GM19455 (cell line): ENCODE data around the gene DCC.

Source experiments
- ATAC-seq: cut with Tn5 transposase; IDR thresholded peaks from one replicate; pipeline ENCODE4 v1.9.1; 2021; ENCODE audit not compliant: unreplicated experiment

The DCC gene

GRCh38 chr18:52678551-52678950 lies 338.6 kb downstream of the DCC start:
- no peak for ATAC-seq

GRCh38 chr18:52679354-52679753 lies 339.4 kb downstream of the DCC start:
- ATAC-seq: no peak

- no peak for ATAC-seq
These were observed 342.3 kb downstream of the DCC start for GRCh38 chr18:52682260-52682659.

- no peak for ATAC-seq
These were observed 345.3 kb downstream of the DCC start for GRCh38 chr18:52685316-52685715.

GRCh38 chr18:52691841-52692240 lies 351.8 kb downstream of the DCC start:
- ATAC-seq: no peak

- ATAC-seq: no peak
These were observed 354.8 kb downstream of the DCC start for GRCh38 chr18:52694804-52695203.

- ATAC-seq: no peak
These were observed 360.1 kb downstream of the DCC start for GRCh38 chr18:52700116-52700515.

GRCh38 chr18:52700816-52701215 lies 360.8 kb downstream of the DCC start:
- no peak for ATAC-seq

- ATAC-seq: no peak
These were observed 361.4 kb downstream of the DCC start for GRCh38 chr18:52701219-52701935.

GRCh38 chr18:52715421-52715820 lies 375.4 kb downstream of the DCC start:
- ATAC-seq: no peak

GRCh38 chr18:52715991-52716390 lies 376.0 kb downstream of the DCC start:
- no peak for ATAC-seq

- no peak for ATAC-seq
These were observed 377.0 kb downstream of the DCC start for GRCh38 chr18:52716973-52717372.

GRCh38 chr18:52722904-52723303 lies 382.9 kb downstream of the DCC start:
- ATAC-seq: no peak

GRCh38 chr18:52723550-52723970 lies 383.6 kb downstream of the DCC start:
- ATAC-seq: no peak

- no peak for ATAC-seq
These were observed 391.1 kb downstream of the DCC start for GRCh38 chr18:52730972-52731619.

GRCh38 chr18:52738946-52739345 lies 398.9 kb downstream of the DCC start:
- no peak for ATAC-seq

- ATAC-seq: no peak
These were observed 407.0 kb downstream of the DCC start for GRCh38 chr18:52746986-52747385.

- ATAC-seq: no peak
These were observed 407.9 kb downstream of the DCC start for GRCh38 chr18:52747869-52748268.

GRCh38 chr18:52748343-52748742 lies 408.3 kb downstream of the DCC start:
- no peak for ATAC-seq

- no peak for ATAC-seq
These were observed 409.5 kb downstream of the DCC start for GRCh38 chr18:52749542-52749941.

GRCh38 chr18:52750995-52751394 lies 411.0 kb downstream of the DCC start:
- no peak for ATAC-seq

GRCh38 chr18:52764316-52764715 lies 424.3 kb downstream of the DCC start:
- no peak for ATAC-seq
